ENCODE results near the gene HMCN2.

HMCN2 gene

DNA sequence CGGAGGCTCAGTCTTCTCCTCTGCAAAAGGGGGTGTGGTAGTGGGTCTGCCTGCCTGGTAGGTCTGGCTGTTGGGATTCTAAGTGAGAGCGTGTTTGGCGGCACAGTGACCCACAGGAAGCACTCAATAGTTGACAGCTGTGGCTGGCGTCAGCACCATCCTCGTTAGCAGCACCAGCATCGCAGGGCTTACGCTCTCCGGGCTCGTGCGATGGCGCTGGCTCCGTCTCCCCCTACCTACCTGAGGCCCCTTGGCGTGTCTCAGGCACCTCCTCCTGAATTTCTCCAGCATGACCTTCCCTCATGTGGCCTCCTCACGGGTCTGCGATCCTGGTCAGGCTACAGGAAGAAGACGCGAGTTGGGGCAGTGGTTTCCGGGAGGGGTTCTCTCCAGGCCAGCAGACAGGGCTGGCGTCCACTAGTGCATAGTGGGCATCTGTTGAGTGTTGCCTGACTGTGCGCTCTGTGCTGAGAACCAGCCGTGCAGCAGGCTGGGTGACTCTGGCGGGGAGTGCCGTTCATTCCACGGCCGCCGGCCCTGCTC lies 66.9 kb downstream of the HMCN2 start:
- no peak overlapping the region for H3K4me3 ChIP-seq (ENCODE audit: control insufficient read depth, low read depth, low read length)
- no peak for DNase-seq (ENCODE audit: low read depth)
- TF ChIP-seq, protein P1, sequence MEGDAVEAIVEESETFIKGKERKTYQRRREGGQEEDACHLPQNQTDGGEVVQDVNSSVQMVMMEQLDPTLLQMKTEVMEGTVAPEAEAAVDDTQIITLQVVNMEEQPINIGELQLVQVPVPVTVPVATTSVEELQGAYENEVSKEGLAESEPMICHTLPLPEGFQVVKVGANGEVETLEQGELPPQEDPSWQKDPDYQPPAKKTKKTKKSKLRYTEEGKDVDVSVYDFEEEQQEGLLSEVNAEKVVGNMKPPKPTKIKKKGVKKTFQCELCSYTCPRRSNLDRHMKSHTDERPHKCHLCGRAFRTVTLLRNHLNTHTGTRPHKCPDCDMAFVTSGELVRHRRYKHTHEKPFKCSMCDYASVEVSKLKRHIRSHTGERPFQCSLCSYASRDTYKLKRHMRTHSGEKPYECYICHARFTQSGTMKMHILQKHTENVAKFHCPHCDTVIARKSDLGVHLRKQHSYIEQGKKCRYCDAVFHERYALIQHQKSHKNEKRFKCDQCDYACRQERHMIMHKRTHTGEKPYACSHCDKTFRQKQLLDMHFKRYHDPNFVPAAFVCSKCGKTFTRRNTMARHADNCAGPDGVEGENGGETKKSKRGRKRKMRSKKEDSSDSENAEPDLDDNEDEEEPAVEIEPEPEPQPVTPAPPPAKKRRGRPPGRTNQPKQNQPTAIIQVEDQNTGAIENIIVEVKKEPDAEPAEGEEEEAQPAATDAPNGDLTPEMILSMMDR (IDR thresholded peaks at IDR 0.05; ENCODE audit: control insufficient read depth, insufficient read depth, low read depth, low read length, missing control alignments), result no peak

DNA sequence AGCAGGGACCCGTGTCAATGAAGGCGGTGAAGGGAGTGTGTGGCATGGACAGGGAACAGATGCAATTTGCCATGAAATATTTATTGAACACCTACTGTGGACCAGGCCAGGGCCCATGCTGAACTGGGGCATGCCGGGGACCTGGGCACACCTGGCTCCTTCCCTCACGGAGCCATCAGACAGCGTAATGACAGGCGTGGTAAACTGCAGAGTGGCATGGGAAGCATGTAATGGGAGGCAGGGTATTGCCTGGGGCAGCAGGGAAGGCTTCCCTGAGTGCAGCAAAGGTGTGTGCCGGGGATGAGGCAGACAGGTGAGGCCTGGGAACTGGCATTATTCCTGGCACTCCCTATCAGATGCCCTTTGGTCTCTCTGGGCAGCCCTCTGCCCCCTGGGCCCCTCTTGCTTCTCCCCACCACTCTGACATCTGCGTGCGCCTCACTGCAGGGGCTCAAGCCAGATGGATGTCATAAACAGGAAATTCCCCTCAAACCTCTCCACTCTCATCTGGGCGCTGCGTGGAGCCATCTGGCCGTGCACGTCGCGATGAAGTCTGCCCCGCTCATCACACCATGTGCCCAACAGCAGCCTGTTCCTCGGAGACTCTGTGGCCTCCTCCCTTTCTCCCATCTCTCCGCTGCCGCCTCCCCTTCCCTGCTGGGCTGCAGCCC lies 67.6 kb downstream of the HMCN2 start:
- H3K4me3 ChIP-seq (ENCODE audit: control insufficient read depth, low read depth, low read length), result no peak overlapping the region
- DNase-seq (ENCODE audit: low read depth), result no peak
- TF ChIP-seq, protein P1 (IDR thresholded peaks at IDR 0.05; ENCODE audit: control insufficient read depth, insufficient read depth, low read depth, low read length, missing control alignments), result no peak

DNA sequence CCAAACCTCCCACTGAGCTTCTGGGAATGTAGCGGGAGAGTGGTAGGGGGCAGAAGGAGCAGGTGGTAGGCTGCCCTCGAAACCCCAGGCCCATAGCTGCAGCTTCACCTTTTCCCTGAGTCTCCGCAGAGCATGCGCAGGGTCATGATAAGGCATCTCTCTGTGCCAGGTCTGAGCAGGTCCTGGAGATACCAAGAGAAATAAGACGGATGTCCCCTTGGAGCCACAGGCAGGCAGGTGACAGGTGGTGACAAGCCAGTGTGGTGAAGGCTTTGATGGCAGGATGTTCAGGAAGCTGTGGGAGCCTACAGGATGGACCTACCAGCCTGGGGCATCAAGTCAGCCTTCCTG lies 68.1 kb downstream of the HMCN2 start:
- TF ChIP-seq, protein P1 (IDR thresholded peaks at IDR 0.05; ENCODE audit: control insufficient read depth, insufficient read depth, low read depth, low read length, missing control alignments), result no peak
- no peak overlapping the region for H3K4me3 ChIP-seq (ENCODE audit: control insufficient read depth, low read depth, low read length)
- no peak for DNase-seq (ENCODE audit: low read depth)

DNA sequence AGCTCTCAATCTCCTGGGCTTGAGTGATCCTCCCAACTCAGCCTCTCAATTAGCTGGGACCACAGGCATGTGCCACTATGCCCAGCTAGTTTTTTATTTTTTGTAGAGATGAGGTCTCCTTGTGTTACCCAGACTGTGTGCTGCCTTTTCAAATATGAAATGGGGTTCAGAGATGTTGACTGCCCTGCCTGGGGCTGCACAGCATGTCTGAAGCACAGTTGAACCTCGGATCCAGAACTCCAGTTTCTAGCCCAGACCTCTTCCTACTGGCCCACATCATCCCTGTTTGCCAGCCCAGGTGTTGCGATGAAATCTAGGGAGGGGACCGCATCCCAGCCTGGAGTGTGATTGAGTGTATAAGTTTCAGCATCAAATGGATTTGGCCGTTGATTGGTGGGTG lies 69.4 kb downstream of the HMCN2 start:
- DNase-seq (ENCODE audit: low read depth), result no peak
- H3K4me3 ChIP-seq (ENCODE audit: control insufficient read depth, low read depth, low read length), result no peak overlapping the region
- TF ChIP-seq, protein P1 (IDR thresholded peaks at IDR 0.05; ENCODE audit: control insufficient read depth, insufficient read depth, low read depth, low read length, missing control alignments), result no peak

DNA sequence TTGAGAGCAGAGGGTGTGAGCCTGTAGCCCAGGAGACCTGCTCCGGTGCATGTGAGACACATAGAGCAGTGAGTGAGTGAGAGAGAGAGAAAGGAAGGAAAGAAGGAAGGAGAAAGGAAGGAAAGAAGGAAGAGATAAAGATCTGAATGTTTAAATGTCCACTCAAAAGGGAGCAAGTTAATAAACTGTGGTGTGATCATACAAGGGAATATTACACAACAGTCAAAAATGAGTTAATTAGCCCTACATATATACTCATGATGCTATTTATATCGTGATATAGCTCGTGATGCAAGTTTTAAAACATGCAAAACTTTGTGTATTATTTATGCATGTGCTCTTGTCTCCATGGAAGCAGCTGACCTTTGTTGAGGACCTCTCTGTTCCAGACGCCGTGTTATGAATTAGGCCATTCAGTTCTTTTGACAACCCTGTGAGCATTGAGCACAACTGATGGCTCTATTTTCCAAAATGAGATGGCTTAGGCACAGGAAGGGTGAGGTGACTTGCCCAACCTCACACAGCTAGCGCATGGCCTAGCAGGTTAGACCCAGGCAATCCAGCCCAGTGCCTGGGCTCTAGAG lies 70.6 kb downstream of the HMCN2 start:
- DNase-seq (ENCODE audit: low read depth), result no peak
- H3K4me3 ChIP-seq (ENCODE audit: control insufficient read depth, low read depth, low read length), result no peak overlapping the region
- TF ChIP-seq, protein P1 (IDR thresholded peaks at IDR 0.05; ENCODE audit: control insufficient read depth, insufficient read depth, low read depth, low read length, missing control alignments), result no peak

DNA sequence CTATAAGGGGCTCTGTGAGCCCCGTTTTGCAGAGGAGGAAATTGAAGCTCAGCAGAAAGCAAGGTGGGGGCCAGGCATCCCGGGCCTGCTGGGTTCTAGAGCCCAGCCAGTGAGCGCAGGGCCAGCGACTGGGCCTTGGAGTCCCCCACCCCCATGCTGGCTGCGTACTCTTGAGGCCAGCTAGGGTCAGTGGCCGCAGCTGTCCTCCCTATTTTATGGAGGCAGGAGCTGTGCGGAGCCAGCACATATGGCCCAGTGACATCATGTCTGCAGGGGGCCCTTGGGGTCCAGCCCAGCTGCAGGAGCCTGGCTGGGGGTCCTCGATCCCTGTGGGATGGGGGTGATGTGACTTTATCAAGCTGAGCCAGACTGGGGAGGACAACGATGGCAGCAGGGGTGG lies 71.3 kb downstream of the HMCN2 start:
- no peak overlapping the region for H3K4me3 ChIP-seq (ENCODE audit: control insufficient read depth, low read depth, low read length)
- TF ChIP-seq, protein P1 (IDR thresholded peaks at IDR 0.05; ENCODE audit: control insufficient read depth, insufficient read depth, low read depth, low read length, missing control alignments), result no peak
- no peak for DNase-seq (ENCODE audit: low read depth)
